ENCODE results near the gene ZKSCAN5.
"Not testable (repeated sequence)": the region's sequence is repeated elsewhere in the genome, so short reads cannot be mapped to it uniquely, and the experiment has no call there.

Gene ZKSCAN5

GRCh38 chr7:99540542-99540941 lies 36.1 kb downstream of the ZKSCAN5 start:
- no peak for TF ChIP-seq CTCF (IDR thresholded peaks at IDR 0.05; ENCODE audit: low read depth, low read length, missing control alignments)
- no peak overlapping the region for H3K4me3 ChIP-seq (ENCODE audit: low read depth, low read length)
- DNase-seq (ENCODE audit: low read depth): no peak

DNA sequence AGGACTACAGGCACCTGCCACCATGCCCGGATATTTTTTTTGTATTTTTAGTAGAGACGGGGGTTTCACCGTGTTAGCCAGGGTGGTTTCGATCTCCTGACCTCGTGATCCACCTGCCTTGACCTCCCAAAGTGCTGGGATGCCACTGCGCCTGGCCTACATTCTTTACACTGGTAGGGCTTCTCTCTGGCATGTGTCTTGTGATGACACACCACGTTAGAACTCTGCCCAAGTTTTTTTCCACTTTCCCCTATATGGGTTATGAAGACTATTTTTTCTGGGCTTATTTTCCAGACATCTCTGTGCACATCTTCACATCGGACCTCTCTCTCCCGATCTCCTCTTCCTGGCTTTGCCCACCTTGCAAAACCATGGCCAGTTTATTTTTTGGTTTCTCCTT lies 36.8 kb downstream of the ZKSCAN5 start:
- DNase-seq (ENCODE audit: low read depth): no peak
- no peak for TF ChIP-seq CTCF (IDR thresholded peaks at IDR 0.05; ENCODE audit: low read depth, low read length, missing control alignments)
- H3K4me3 ChIP-seq (ENCODE audit: low read depth, low read length): no peak overlapping the region

DNA sequence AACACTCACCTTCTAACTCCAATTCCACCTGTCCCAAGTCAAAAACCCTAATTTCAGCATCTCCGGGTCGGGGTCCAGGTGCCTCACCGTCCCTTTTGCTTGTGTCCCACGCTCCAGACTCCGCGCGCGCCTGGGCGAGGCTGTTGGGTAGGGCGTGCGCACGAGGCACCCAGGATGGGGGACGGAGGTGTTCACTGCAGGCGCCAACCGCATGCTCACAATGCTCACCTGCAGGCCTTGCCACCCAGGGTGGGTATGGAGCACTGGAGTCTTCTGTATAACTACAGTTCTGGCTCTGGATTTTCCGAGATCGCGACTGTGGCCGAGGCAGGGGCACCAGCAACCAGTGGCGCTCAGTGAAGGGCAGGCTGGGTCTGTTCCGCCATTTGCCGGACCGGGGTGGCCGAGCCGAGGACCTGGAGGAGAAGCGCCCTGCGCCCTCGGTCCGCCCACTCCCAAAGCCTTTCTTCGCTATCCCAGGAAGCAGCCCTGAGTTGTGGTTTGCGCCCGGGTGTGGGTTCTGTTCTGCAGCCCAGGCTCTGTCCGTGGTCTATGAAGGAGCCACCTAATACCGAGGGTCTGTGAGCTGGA lies 38.7 kb downstream of the ZKSCAN5 start:
- DNase-seq (ENCODE audit: low read depth): no peak
- no peak for TF ChIP-seq CTCF (IDR thresholded peaks at IDR 0.05; ENCODE audit: low read depth, low read length, missing control alignments)
- H3K4me3 ChIP-seq (ENCODE audit: low read depth, low read length): no peak overlapping the region

- DNase-seq (ENCODE audit: low read depth): no peak
- no peak overlapping the region for H3K4me3 ChIP-seq (ENCODE audit: low read depth, low read length)
- no peak for TF ChIP-seq CTCF (IDR thresholded peaks at IDR 0.05; ENCODE audit: low read depth, low read length, missing control alignments)
These were observed 39.5 kb downstream of the ZKSCAN5 start for GRCh38 chr7:99543916-99544315.

DNA sequence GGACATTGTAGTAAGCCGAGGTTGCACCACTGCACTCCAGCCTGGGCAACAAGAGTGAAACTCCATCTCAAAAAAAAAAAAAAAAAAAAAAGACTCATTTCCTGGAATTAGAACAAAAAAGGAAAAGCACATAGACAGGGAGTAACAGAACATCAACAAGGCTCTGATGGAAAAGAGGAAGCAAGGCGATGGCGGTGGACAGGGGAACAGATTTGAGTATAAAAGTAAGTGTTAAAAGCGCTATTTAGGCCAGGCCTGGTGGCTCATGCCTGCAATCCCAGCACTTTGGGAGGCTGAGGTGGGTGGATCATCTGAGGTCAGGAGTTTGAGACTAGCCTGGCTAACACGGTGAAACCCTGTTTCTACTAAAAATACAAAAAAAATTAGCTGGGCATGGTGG lies 40.8 kb downstream of the ZKSCAN5 start:
- H3K4me3 ChIP-seq (ENCODE audit: low read depth, low read length); DNase-seq (ENCODE audit: low read depth): not testable (repeated sequence)

DNA sequence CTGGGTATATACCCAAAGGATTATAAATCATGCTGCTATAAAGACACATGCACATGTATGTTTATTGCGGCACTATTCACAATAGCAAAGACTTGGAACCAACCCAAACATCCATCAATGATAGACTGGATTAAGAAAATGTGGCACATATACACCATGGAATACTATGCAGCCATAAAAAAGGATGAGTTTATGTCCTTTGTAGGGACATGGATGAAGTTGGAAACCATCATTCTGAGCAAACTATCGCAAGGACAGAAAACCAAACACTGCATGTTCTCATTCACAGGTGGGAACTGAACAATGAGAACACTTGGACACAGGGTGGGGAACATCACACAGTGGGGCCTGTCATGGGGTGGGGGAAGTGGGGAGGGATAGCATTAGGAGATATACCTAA lies 45.1 kb downstream of the ZKSCAN5 start:
- not testable (repeated sequence) for DNase-seq (ENCODE audit: low read depth); H3K4me3 ChIP-seq (ENCODE audit: low read depth, low read length)

DNA sequence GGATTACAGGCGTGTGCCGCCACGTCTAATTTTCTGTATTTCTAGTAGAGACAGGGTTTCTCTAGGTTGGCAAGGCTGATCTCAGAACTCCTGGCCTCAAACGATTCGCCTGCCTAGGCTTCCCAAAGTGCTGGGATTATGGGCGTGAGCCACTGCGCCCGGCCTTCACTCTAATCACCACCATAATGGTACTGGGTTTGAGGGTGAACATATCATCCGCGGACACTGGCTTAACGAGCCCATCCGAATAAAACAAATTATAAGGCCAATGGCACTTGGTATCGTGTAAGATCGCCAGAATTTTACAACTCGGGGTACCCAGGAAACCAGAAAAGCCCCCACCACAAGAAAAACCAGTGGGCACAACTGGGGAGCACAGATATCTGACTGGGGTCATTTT lies 46.9 kb downstream of the ZKSCAN5 start:
- no peak for DNase-seq (ENCODE audit: low read depth)
- TF ChIP-seq CTCF (IDR thresholded peaks at IDR 0.05; ENCODE audit: low read depth, low read length, missing control alignments): no peak
- peak overlapping the region; percentile 71 for H3K4me3 ChIP-seq (ENCODE audit: low read depth, low read length)

- H3K4me3 ChIP-seq (ENCODE audit: low read depth, low read length): peak within 1 kb of the TSS; percentile 71
- TF ChIP-seq CTCF (IDR thresholded peaks at IDR 0.05; ENCODE audit: low read depth, low read length, missing control alignments): no peak
- DNase-seq (ENCODE audit: low read depth): peak; percentile 71
These were observed 47.5 kb downstream of the ZKSCAN5 start, which contains the start of gene FAM200A for GRCh38 chr7:99551767-99552463. Gene FAM200A, minus strand, starts transcription at chr7:99552114. Its CDS starts 3,707 bp downstream, at chr7:99548407.
